PFSK-1 (cell line): Measurements from ENCODE around the gene RBKS.

Experiments used
- FOXP2 ChIP-seq: optimal IDR thresholded peaks from 2 replicates; pipeline ENCODE3; 2011; ENCODE audit warnings: borderline replicate concordance, control low read depth, inconsistent platforms; ENCODE audit not compliant: insufficient read depth; ENCODE audit errors: extremely low read length, extremely low read depth
- POLR2AphosphoS5 ChIP-seq: IDR thresholded peaks from 2 replicates; pipeline ENCODE4 v1.6.1; 2012; ENCODE audit warnings: low read depth, mild to moderate bottlenecking, control low read depth, low read length, moderate library complexity
- REST ChIP-seq, 2 experiments: IDR thresholded peaks; 2 replicates each; pipeline versions ENCODE4 v1.6.1 to v1.8.0; 2011 to 2012; ENCODE audit warnings: low read depth in 2 of 2, low read length in 2 of 2, control low read depth in 1 of 2, inconsistent platforms in 1 of 2, mild to moderate bottlenecking in 1 of 2, moderate library complexity in 1 of 2; ENCODE audit not compliant: insufficient read depth in 1 of 2
- SIN3A ChIP-seq: IDR thresholded peaks from 2 replicates; pipeline ENCODE4 v1.6.1; 2012; ENCODE audit warnings: mild to moderate bottlenecking, low read length, moderate library complexity, borderline replicate concordance; ENCODE audit not compliant: insufficient read depth
- TAF1 ChIP-seq: IDR thresholded peaks from 2 replicates; pipeline ENCODE4 v1.6.1; 2012; ENCODE audit warnings: low read length, control low read depth, borderline replicate concordance; ENCODE audit not compliant: insufficient read depth

RBKS gene

GRCh38 chr2:27929916-27930486 lies 39.8 kb upstream of the RBKS start:
- TF ChIP-seq SIN3A (no peak), FOXP2 (no peak), REST (IDR thresholded peaks at IDR 0.05; ENCODE audit: insufficient read depth in 1 of 2, low read depth in 2 of 2, low read length in 2 of 2) (no peak), POLR2AphosphoS5 (no peak), TAF1 (no peak)

- TF ChIP-seq TAF1, result no peak
- TF ChIP-seq FOXP2, result no peak
- no peak for TF ChIP-seq SIN3A
- TF ChIP-seq POLR2AphosphoS5, result no peak
- TF ChIP-seq REST (IDR thresholded peaks at IDR 0.05; ENCODE audit: insufficient read depth in 1 of 2, low read depth in 2 of 2, low read length in 2 of 2), result no peak
Observed at GRCh38 chr2:27925766-27926472, 35.7 kb upstream of the RBKS start.

- TF ChIP-seq SIN3A (no peak), FOXP2 (no peak), TAF1 (no peak), REST (IDR thresholded peaks at IDR 0.05; ENCODE audit: insufficient read depth in 1 of 2, low read depth in 2 of 2, low read length in 2 of 2) (no peak), POLR2AphosphoS5 (no peak)
Observed at GRCh38 chr2:27922842-27923241, 32.7 kb upstream of the RBKS start.

- TF ChIP-seq FOXP2 (no peak), REST (IDR thresholded peaks at IDR 0.05; ENCODE audit: insufficient read depth in 1 of 2, low read depth in 2 of 2, low read length in 2 of 2) (no peak), SIN3A (no peak), TAF1 (no peak), POLR2AphosphoS5 (no peak)
Observed at GRCh38 chr2:27921880-27922547, 31.8 kb upstream of the RBKS start.
